IMR-90 (cell line): Measurements from ENCODE around the gene LYRM4. TPM values are rescaled to one million over a fixed set of nuclear protein-coding genes. Genes with fewer than 3 reads are reported as not detected.
A peak's percentile ranks its signal among the peaks of the same experiment; 100 is the strongest.

Experiments
- ATAC-seq: fragments of 200-7000 bp; cut with Tn5 transposase; 2 replicates; pipeline ENCODE4 v1.9.1; 2020; ENCODE audit warnings: low read depth, mild to moderate bottlenecking, moderate library complexity
- BruUV-seq: library from RNA; stranded (reverse); fragments of 400-500 nt; replicated peaks from 2 replicates; lab custom pipeline; 2021; lab: Mats Ljungman, UMichigan
- CTCF ChIA-PET: fragments of 300-600 bp; formaldehyde crosslinking; extraction: SDS; loops from one replicate; lab custom pipeline; 2021; ENCODE audit warnings: antibody characterized with exemption; lab: Yijun Ruan, JAX
- POLR2A ChIA-PET: fragments of 300-600 bp; sonication (Branson Sonifier 250); formaldehyde crosslinking; loops from one replicate; lab custom pipeline; 2022; ENCODE audit warnings: antibody characterized with exemption; ENCODE audit not compliant: unreplicated experiment; lab: Charles Lee
- DNase-seq: peaks from one replicate; pipeline ENCODE4 v3.0.0; 2013
- H2AFZ ChIP-seq: replicated peaks from 2 replicates; pipeline ENCODE3; 2013; ENCODE audit warnings: low read length, mild to moderate bottlenecking; ENCODE audit not compliant: poor library complexity
- H2AK5ac ChIP-seq: 2 replicates; pipeline ENCODE4 v1.6.1; 2013; ENCODE audit warnings: low read depth, low read length, inconsistent platforms
- H2AK9ac ChIP-seq: replicated peaks from 2 replicates; pipeline ENCODE3; 2013; ENCODE audit warnings: mild to moderate bottlenecking, low read depth, low read length, moderate library complexity; ENCODE audit not compliant: poor library complexity
- H2BK120ac ChIP-seq: 2 replicates; pipeline ENCODE4 v1.6.1; 2013; ENCODE audit warnings: low read depth, low read length, inconsistent platforms
- H2BK15ac ChIP-seq: 3 replicates; pipeline ENCODE4 v1.6.1; 2013; ENCODE audit warnings: low read depth, low read length, inconsistent platforms
- H2BK20ac ChIP-seq: 2 replicates; pipeline ENCODE4 v1.6.1; 2013; ENCODE audit warnings: low read depth, mild to moderate bottlenecking, inconsistent platforms, low read length, moderate library complexity
- H2BK5ac ChIP-seq: 2 replicates; pipeline ENCODE4 v1.6.1; 2013; ENCODE audit warnings: mild to moderate bottlenecking, low read depth, low read length, inconsistent platforms; ENCODE audit not compliant: poor library complexity, severe bottlenecking
- H3K14ac ChIP-seq: replicated peaks from 2 replicates; pipeline ENCODE4 v1.6.1; 2013; ENCODE audit warnings: low read depth, low read length, inconsistent platforms
- H3K18ac ChIP-seq: 2 replicates; pipeline ENCODE4 v1.6.1; 2013; ENCODE audit warnings: low read depth, low read length, control low read depth
- H3K23ac ChIP-seq: 2 replicates; pipeline ENCODE4 v1.6.1; 2013; ENCODE audit warnings: low read depth, low read length, inconsistent platforms
- H3K27ac ChIP-seq: 2 replicates; pipeline ENCODE4 v1.5.1; 2013; ENCODE audit warnings: mild to moderate bottlenecking, control low read depth, low read length; ENCODE audit not compliant: insufficient read depth
- H3K27me3 ChIP-seq: 2 replicates; pipeline ENCODE4 v1.6.1; 2013; ENCODE audit warnings: low read length; ENCODE audit not compliant: control insufficient read depth, insufficient read depth
- H3K36me3 ChIP-seq: 2 replicates; pipeline ENCODE4 v1.6.1; 2013; ENCODE audit warnings: low read length, mixed read lengths; ENCODE audit not compliant: control insufficient read depth, insufficient read depth
- H3K4ac ChIP-seq: 2 replicates; pipeline ENCODE4 v1.6.1; 2013; ENCODE audit warnings: low read depth, low read length, inconsistent platforms
- H3K4me1 ChIP-seq: 2 replicates; pipeline ENCODE4 v1.6.1; 2013; ENCODE audit warnings: low read length, mixed read lengths; ENCODE audit not compliant: control insufficient read depth, insufficient read depth
- H3K4me2 ChIP-seq: 2 replicates; pipeline ENCODE4 v1.6.1; 2013; ENCODE audit warnings: low read depth, mild to moderate bottlenecking, control low read depth, low read length, moderate library complexity
- H3K4me3 ChIP-seq: 2 replicates; pipeline ENCODE4 v1.5.1; 2013; ENCODE audit warnings: low read depth, mild to moderate bottlenecking, control low read depth, low read length, moderate library complexity; ENCODE audit not compliant: insufficient read depth
- H3K56ac ChIP-seq: 2 replicates; pipeline ENCODE4 v1.6.1; 2013; ENCODE audit warnings: low read length, inconsistent platforms; ENCODE audit not compliant: insufficient read depth; ENCODE audit errors: extremely low read depth
- H3K79me1 ChIP-seq, 2 experiments: 2 replicates each; pipeline ENCODE4 v1.6.1; 2013; ENCODE audit warnings: low read length in 2 of 2, inconsistent platforms in 1 of 2, low read depth in 1 of 2
- H3K9ac ChIP-seq: 2 replicates; pipeline ENCODE4 v1.6.1; 2013; ENCODE audit warnings: low read depth, low read length, control low read depth
- H3K9me1 ChIP-seq: 2 replicates; pipeline ENCODE4 v1.6.1; 2013; ENCODE audit warnings: low read length, inconsistent platforms; ENCODE audit not compliant: insufficient read depth
- H3K9me3 ChIP-seq: 2 replicates; pipeline ENCODE4 v1.6.1; 2013; ENCODE audit warnings: low read length; ENCODE audit not compliant: control insufficient read depth, insufficient read depth
- H4K20me1 ChIP-seq: 2 replicates; pipeline ENCODE4 v1.6.1; 2013; ENCODE audit warnings: low read length, inconsistent platforms; ENCODE audit not compliant: insufficient read depth
- H4K5ac ChIP-seq: 2 replicates; pipeline ENCODE4 v1.6.1; 2013; ENCODE audit warnings: mild to moderate bottlenecking, low read depth, low read length, control low read depth
- H4K8ac ChIP-seq, 2 experiments: 2 replicates each; pipeline ENCODE4 v1.6.1; 2013; ENCODE audit warnings: low read depth in 2 of 2, low read length in 2 of 2, control low read depth in 1 of 2, inconsistent platforms in 1 of 2
- H4K91ac ChIP-seq: 2 replicates; pipeline ENCODE4 v1.6.1; 2013; ENCODE audit warnings: low read depth, low read length, inconsistent platforms; ENCODE audit not compliant: insufficient read depth
- MAFK ChIP-seq: IDR thresholded peaks from 2 replicates; pipeline ENCODE4 v1.6.1; 2012; ENCODE audit warnings: low read depth, low read length, improper control_type of control experiment
- MXI1 ChIP-seq: IDR thresholded peaks from 2 replicates; pipeline ENCODE4 v1.6.1; 2012; ENCODE audit warnings: low read depth, mild to moderate bottlenecking, low read length, moderate library complexity, borderline replicate concordance
- WGBS, 2 experiments: methylation state at CpG; one replicate each; pipeline versions ENCODE4 v1.1.5 to v1.1.7; 2013; ENCODE audit warnings: missing lambda C conversion rate in 2 of 2; ENCODE audit not compliant: insufficient read length in 1 of 2; ENCODE audit errors: extremely low coverage in 2 of 2; 5-methylcytosine and 5-hydroxymethylcytosine counted together
- dilution Hi-C: fragments of 300-500 bp; cut with HindIII; formaldehyde crosslinking; loops from one replicate; pipeline ENCODE4 v1.14.3; 2018; ENCODE audit warnings: low sequenced_read_pairs; ENCODE audit not compliant: unreplicated experiment
- in situ Hi-C: fragments of 300-500 bp; cut with MboI; formaldehyde crosslinking; loops from 3 replicates; pipeline ENCODE4 v1.14.3; 2019; ENCODE audit warnings: low sequenced_read_pairs, inconsistent platforms, mixed read lengths
- intact Hi-C: fragments of 100-400 bp; cut with micrococcal nuclease; formaldehyde crosslinking; loops from 2 replicates; pipeline ENCODE4 v1.10.0; 2022
- polyA plus RNA-seq, 3 experiments: library from polyadenylated mRNA; depleted of rRNA; stranded (reverse); fragments of >200 nt; gene quantifications; 2 replicates each; pipeline ENCODE4 v1.2.3, GENCODE V29; 2012; ENCODE audit warnings: low replicate concordance in 1 of 3
- total RNA-seq: library from RNA; depleted of rRNA; stranded (reverse); fragments of >200 nt; gene quantifications from 2 replicates; pipeline ENCODE4 v1.2.3, GENCODE V29; 2012

LYRM4 gene
- total and polyA plus RNA-seq, 2 of the 4 experiments (the other 2 are of a cell fraction): 11.5 to 26.6 TPM

GRCh38 chr6:5215159-5215558, 45.6 kb downstream of the LYRM4 start:
- H3K4me1 ChIP-seq: peaks cover 8% of the 10 kb centered on the region; the same call in 1 of the 2 replicates
- H3K4me2 ChIP-seq: no peak overlapping the region; the same call in 1 of the 2 replicates
- intact Hi-C loops: loop anchor here (2.0 kb wide), 1 partner anchor 188 kb away; no protein-coding TSS in a partner anchor
- H3K79me1 ChIP-seq: peaks cover 0 to 7% of the 10 kb centered on the region in 2 experiments; a peak in 2 of 4 replicates
- ChIA-PET POLR2A (no interaction called here), CTCF (interaction anchor here (0.9 to 2.5 kb wide), 5 partner anchors 10 to 98 kb away, joined by 3 to 15 read pairs (median 4); no protein-coding TSS in a partner anchor)
- H2BK20ac ChIP-seq: no peak overlapping the region
- H3K14ac ChIP-seq: no peak overlapping the region
- H4K5ac ChIP-seq: no peak overlapping the region
- in situ Hi-C loops: loop anchor here (25.0 kb wide), 1 partner anchor 1322 kb away; no protein-coding TSS in a partner anchor
- dilution Hi-C loops: no loop called here
- no peaks in the 10 kb centered on the region for H4K20me1 ChIP-seq
- H2BK15ac ChIP-seq: no peak overlapping the region
- no CpG with 5 or more reads among the region's 2 CpGs for WGBS, 2 experiments
- no peak overlapping the region for H4K8ac ChIP-seq
- H3K27ac ChIP-seq: no peak overlapping the region
- H3K9ac ChIP-seq: no peak overlapping the region
- H3K23ac ChIP-seq: no peak overlapping the region
- H2AK5ac ChIP-seq: no peak overlapping the region
- H3K9me1 ChIP-seq: peaks cover 18% of the 10 kb centered on the region; the same call in 1 of the 2 replicates
- H3K36me3 ChIP-seq: 0 out of 2 replicates have a peak, but pooled peaks cover 2% of the 10 kb centered on the region
- no peak overlapping the region for H2AFZ ChIP-seq
- no peak overlapping the region for H2BK120ac ChIP-seq
- no peak for TF ChIP-seq MXI1
- TF ChIP-seq MAFK: peak; percentile 97
- H4K91ac ChIP-seq: no peak overlapping the region
- no peak overlapping the region for H2BK5ac ChIP-seq
- H2AK9ac ChIP-seq: no peak overlapping the region
- H3K18ac ChIP-seq: no peak overlapping the region
- H3K9me3 ChIP-seq: no peaks in the 10 kb centered on the region
- no TSS peak for BruUV-seq
- no peaks in the 10 kb centered on the region for H3K27me3 ChIP-seq
- peak; percentile 53 for ATAC-seq
- DNase-seq: peak; percentile 55
- no peak overlapping the region for H3K4ac ChIP-seq
- H3K4me3 ChIP-seq: no peak overlapping the region
- H3K56ac ChIP-seq: no peak overlapping the region
